Stimulated activated CD4-positive, alpha-beta T cell treated with anti-CD3 and anti-CD28 coated beads, Interleukin-1b, Interleukin-23, amount 100 ng/mL, for 48 hours (primary cell): ENCODE data around the gene SLC39A3.

Source experiments
- DNase-seq: peaks from one replicate; pipeline ENCODE4 v3.0.0-alpha.2; 2020

SLC39A3 gene

DNA sequence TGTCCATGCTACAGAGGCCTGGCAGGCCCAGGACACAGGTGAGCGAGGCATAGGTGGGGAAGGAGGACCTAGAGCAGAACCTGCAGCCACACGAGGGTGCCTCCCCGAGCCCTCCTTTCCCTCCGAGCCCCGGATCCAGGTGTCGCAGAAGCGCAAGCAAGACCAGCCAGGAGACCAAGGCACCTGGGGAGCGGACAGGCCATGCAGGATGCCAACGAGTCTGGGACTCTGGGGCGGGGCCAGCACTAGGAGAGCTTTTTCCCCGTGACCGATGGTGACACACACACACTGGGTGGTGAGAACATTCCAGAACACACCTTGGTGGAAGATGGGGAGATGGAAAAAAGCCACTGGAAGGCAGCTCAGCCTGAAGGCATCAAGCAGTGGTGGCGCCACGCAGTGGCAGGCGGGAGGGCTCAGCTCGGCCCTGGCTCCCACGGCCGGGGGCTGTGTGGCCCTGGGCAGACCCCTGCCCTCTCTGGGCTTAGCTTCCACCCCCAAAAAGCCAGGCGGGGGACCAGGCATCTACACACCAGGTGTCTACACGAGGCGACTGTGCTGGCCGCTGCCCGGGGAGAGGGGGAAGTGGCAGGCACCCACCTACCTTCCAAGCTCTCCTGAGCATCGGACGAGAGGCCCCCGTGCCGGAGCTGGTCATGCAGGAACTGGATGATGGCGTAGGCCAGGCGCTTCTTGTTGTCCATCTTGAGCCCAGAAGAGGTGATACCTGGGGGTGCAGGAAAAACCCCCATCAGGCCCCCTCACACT lies 28.7 kb upstream of the SLC39A3 start:
- DNase-seq = no peak

DNA sequence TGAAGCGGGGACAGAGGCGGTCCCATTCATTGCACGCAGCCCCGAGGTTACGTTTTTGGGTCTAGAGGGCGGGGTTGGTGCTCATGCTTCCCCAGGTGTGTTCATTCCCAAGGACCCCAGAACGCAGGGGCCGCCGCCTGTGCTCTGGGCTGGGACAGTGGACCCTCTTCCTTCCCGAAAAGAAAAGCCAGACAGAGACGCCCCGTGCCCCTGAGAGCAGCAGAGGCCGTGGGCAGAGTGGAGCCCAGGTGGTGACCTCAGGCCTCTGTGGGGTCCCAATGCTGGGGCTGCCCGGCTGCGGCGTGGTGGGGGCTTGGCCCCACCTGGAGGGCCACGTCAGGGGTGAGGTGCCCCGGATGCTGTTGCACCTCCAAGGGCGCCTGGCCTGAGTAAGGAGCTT lies 27.9 kb upstream of the SLC39A3 start:
- no peak for DNase-seq

DNA sequence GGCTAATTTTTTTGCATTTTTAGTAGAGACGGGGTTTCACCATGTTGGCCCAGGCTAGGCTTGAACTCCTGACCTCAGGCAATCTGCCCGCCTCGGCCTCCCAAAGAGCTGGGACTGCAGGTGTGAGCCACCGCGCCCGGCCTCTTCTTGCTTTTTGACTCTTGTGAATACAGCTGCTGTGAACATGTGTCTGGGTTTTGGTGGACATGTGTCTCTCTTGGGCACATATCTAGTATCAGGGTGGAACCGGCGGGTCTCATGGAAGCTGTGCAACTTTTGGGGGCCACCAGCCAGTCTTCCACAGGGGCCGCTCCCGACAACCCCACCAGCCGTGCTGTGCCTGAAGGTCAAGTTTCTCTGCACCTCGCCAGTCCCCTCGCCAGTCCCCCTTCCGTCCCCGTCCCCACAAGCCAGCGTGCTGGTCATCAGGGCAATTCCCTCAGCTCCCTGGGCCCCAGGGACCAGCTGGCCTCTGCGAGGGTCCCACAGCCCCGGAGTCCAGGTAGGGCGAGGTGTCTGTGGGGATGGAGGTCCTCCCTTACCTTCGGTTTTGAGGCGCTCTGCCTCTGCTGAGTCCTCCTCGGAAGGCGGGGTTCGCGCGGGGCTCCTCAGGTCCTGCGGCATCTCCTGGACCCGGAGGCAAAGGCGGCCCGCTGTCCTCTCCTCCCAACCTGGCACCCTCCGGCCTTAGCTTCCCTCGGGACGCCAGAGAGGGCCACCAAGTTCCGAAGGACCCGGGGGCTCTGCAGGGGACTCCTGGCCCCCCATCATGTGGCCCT lies 27.0 kb upstream of the SLC39A3 start:
- no peak for DNase-seq

DNA sequence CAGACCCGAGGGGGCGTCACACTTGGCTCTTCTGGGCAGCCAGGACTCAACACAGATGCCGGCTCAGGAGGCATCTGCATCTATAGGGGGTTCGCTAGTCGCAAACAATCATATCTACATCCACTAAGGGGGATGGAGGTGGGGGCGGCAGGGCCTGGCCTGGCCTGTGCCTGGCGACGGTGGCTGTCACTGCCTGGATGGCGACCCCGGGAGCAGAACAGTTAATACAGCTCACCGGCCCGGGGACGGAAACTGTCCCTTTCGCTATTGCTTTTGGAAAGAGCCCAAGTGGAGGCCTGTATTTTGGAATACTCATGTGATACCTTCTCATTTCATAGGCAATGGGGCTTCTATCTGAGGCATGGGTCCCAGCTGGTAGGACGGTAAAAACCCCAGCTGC lies 25.6 kb upstream of the SLC39A3 start:
- DNase-seq = no peak

DNA sequence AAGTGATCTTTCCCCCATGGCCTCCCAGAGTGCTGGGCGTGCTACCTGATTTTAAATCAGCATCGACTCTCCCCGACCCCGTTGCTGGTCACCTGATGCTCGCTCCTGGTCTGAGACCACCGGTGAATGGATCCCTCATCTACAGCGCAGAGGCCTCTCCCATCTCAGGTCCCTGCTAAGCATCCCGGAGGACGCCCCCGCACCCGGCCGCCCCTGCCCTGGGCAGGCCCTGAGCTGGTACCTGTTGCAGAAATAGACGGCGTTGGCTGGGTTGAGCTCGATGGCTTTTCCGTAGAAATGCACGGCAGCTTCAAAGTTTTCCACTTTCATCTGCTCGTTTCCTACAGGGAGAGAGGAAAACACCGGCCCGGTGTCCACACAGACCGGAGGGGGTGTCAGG lies 25.1 kb upstream of the SLC39A3 start:
- no peak for DNase-seq

DNA sequence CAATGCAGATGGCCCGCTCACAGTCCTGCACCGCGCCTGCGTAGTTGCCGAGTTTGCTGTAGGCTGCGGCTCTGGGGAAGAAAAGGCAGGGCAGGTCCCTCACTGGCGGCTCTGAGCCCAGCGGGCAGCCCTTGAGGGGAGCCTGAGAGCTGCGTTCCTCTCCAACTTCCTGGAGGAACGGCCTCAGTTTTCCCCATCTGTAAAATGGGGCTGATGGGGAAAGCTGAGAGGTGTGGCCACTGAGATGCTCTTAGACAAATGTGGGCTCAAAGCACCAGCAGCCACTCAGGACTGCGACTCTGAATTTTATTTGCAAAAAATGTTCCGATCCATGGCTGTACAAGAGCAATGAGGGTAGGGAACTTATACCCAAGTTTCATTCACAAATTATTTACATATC lies 23.9 kb upstream of the SLC39A3 start:
- no peak for DNase-seq

DNA sequence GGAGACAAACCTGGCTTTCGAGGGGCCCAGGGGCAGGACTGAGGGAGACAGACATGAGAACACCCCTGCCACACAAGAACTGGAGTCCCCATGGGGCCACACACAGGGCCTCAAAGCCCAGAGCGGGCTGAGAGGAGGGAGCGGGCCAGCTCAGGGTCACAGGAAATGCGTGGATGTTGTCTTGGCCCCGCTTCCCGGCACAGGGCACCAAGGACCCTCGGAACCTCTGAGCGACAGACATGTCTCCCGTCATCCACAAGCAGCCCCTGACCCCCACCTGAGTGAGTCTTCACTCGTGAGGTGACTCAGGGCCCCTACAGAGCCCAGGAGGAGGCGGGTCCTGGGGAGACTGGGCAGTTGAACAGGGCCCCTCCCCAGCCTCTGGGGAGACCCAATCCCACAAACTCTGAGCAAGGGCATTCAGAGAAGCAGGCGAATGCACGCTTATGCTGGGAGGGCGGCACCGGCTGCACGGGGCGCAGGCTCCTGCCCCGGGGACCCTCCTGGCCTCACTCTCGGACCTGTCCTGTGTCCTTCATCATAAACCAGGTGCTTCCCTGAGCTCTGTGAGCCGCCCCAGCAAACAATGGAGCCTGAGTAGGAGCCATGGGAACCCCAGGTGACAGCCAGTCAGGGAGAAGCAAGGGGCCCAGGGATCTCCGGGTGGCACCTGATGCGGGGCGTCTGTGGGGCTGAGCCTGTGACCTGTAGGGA lies 23.1 kb upstream of the SLC39A3 start:
- DNase-seq = no peak

DNA sequence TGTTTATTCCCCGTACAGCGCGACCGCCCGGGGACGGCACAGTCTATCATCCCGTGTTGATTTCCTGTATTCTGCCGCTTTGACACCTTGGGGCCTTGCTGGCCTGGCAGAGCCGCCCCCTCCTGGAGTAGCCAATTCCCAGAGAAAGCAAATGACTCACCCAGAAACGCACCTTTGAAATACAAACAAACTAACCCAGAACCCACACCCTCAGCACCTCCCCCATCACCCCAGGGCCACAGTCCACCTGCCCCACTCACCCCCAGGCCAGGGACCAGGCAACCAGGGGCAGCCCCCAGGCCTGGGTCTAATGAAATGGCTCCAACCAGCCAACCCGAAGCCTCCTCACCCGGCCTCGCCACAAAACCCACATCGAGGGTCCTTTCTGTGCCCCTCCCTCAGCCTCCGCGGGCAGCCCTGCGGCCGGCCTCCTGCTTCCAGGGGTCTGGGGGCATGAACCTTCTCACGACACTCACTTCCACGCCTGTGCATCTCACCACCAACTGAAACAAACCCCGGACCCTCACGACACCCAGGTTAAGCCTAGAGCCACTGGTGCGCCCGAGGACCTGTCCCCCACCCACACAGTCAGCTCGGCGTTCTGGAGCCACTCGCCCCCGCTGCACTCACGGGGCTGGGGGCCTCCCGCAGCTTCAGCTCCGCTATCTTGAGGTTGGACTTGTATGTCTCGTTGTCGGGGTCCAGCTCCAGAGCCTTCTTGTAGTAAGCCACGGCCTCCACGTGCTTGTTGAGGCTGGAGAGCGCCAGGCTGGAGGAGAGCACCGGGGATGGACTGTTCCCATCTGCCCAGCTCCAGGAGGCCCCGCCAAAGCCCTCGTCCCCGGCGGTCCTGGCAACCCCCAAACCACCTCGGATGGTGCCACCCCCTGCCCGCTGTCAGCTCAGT lies 22.3 kb upstream of the SLC39A3 start:
- DNase-seq = no peak

DNA sequence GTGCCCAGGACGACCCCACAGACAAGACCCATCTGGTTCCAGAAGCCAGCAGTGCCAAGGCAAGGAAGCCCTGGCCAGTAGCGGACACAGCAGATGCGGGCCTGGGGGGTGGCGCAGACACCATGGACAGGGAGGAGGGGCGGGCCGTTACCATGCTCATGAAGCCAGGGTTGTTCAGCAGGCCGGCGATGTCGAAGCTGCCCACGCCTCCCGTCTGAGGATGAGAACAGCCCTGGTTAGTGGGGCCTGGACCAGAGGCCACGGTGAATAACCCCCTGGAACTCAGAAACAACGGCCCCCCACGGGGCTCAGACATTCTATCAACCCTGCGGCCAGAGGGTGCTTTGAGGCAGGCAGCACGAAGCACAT lies 21.5 kb upstream of the SLC39A3 start:
- DNase-seq = no peak

DNA sequence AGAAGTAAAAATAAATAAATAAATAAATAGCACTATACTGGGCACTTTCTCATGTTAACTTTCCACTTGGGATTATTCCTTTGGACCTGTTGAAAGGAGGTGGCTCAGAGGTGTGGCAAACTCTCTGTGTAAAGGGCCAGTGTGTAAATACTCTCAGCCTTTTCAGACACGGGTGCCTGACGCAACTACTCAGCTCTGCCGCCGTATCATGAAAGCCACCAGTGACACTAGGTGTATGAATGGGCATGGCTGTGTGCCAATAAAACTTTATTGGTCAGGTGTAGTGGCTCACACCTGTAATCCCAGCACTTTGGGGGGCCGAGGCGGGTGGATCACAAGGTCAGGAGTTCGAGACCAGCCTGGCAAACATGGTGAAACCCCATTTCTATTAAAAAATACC lies 20.1 kb upstream of the SLC39A3 start:
- DNase-seq = no peak

DNA sequence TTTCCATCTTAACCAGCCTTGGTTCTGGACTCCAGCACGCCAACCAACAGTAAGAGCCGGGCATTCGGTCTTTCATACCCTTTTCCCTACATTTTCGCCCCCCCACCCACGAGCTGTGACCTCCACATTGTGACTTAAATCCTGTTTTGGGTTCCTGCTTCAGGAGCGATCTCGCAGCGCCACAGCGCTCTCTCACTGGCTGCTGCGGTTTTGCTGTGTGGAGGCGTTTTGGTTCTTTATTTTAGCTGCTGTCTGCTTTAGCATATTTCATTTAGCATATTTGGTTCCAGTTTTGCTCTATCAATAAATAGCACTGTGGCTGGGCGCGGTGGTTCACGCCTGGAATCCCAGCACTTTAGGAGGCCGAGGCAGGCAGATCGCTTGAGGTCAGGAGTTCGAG lies 19.5 kb upstream of the SLC39A3 start:
- no peak for DNase-seq

DNA sequence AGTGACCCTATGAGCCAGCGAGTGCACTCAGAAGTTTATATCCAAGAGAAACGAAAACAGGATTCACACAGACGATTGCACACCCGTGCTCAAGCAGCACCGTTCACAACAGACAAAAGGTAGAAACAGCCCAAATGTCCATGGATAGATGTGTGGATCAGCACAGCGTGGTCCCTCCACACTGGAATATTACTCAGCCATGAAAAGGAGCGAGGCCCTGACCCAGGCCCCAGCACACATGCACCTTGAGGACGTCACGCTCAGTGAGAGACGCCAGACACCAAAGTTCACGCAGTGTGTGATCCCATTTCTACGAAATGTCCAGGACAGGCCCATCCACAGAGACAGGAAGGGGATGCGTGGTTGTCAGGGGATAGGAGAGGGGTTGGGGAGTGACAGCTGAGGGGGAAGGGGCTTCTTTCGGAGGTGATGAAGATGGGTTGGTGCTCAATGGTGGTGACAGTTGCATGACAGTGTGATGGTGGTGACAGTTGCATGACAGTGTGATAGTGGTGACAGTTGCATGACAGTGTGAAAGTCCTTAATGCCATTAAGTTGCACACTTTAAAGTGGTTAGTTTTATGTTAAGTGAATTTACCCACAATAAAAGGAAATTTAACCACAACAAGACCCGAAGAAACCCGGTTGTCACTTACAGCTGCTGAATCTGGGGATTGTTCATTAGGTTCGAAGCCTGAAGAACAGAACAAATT lies 18.9 kb upstream of the SLC39A3 start:
- no peak for DNase-seq

DNA sequence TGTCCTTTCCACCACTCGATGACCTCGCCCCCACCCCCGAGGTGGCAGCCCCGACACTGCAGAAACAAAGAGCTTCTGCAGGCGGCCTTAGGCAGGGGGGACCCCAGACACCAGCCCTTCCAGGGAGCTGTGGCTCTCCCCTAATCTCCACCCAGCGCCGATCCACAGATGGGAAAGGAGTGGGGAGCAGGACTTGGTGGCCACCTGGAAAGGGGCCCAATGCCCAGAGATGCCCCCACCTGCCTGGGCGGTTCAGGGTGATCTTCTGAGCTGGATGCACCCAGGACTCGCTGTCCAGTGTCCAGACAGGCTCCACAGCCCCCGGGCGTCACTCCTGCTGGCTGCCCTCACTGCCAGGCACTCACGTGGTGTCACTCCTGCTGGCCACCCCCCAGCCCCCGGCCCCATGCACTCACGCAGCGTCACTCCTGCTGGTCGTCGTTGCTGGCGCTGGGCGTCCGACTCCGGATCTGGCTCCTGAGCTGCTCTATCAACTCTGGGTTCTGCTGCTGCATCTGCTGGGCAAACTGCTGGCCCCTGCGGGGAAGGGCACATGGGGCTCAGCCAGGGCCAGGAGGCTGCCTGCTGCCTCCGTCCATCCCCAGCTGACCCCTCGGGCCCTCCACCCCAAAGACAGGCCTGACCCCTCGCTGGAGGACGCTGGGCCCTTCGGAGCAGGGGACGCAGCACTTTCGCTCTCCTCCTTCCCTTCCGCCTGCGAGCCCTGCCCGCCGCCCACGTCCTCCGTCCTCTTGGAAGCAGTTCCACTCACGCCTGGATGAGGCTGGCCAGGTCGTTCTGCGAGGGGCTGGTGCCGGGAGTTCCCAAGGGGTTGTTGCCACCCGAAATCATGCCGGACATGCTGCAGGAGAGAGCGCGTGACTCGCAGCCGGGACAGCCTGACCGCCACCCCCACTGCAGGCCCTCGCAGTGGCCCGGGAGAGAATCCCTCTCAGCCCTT lies 17.4 kb upstream of the SLC39A3 start:
- no peak for DNase-seq

DNA sequence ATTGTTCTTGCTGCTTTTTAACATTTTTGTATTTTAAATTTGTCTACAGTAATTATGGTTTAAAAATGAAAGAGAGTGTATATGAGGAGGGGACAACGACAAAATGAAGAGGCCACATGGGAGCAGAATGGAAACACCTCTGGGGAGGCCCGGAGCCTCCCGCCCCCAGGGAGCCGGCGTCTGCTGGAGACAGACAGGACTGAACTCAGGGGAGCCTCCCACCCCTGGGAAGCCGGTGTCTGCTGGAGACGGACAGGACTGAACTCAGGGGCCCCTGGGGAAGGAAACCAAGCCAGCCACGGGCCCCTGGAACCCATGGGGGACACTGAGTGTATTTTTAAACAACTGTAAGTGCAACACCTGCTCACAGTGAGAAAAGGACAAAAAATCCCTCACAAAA lies 16.7 kb upstream of the SLC39A3 start:
- DNase-seq = no peak

DNA sequence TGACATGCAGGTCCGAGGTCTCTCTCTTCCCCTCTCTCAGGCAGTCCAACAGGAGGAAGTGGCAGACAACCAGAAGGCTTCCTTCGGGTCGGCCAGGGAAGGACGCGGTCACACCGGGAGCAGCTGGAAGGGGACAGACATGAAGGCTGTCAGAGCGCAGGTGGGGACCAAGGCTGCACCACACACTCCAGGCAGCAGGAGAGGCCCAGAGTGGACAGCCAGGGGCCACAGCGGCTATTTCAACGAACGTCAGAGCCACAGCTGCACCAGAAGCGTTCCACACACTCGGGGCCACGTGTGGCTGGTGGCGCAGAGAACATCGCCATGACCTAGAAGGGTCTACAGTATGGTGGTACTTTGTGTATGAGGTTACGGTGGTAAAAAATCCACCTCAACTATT lies 16.0 kb upstream of the SLC39A3 start:
- no peak for DNase-seq

DNA sequence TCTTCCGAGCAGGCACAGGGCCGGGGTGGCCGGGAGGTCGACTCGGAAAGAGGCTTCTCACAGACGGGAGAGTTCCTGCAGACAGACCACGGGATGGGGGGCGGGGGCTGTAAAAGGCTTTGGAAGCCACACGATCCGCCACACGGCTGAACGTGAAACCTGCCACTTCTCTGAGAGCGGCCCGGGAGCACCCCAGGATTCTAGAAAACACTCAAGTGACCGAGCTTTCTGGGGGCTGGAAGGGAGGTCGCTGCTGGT lies 15.6 kb upstream of the SLC39A3 start:
- DNase-seq = no peak

DNA sequence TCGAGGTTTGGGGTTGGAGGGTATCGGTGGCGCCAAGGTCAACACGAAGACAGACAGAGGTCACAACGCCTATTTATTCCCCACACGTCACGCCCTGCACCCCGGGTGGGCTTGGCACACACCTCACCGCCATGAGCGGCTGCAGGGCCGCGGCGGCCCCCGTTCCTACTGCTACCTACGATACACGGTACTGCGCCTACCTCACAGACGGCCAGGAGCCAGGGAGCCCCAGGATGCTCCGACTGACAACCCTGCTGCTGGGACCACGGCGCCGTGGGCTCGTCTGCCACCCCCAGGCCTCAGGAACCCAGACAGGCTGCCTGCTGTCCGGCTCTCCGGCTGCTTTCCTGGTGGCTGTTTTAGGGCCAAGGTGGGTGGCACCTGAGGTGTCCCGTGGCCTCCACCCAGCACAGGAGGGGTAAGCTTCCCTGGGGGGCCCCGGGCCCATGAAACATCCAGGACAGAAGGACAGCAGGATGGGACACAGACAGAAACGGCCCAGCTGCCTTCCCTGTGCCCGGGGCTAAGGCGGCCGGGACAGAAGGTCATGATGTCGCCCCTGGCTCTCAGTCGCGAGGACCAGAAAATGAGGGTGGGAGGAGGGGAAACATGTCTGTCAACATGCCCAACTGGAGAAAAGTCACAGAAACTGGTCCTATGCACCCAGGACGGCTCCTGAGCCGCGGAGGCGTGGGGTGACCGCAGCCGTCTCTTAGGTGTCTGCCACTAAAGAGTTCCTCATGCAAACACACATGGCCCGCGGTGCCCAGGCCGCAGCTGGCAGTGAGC lies 15.0 kb upstream of the SLC39A3 start:
- DNase-seq = no peak

DNA sequence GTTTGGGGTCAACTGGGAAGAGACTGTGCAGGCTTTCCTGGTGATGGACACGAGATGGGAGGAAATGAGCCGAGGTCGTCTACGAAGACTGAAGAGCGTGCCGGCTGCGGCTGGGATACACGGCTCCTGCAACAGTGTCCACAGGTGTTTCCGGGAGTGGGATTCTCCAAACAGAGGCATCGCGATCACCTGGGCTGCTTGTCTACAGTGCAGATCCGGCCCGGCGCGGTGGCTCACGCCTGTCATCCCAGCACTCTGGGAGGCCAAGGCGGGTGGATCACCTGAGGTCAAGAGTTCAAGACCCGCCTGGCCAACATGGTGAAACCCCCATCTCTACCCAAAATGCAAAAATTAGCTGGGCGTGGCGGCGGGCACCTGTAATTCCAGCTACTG lies 11.6 kb upstream of the SLC39A3 start:
- no peak for DNase-seq

DNA sequence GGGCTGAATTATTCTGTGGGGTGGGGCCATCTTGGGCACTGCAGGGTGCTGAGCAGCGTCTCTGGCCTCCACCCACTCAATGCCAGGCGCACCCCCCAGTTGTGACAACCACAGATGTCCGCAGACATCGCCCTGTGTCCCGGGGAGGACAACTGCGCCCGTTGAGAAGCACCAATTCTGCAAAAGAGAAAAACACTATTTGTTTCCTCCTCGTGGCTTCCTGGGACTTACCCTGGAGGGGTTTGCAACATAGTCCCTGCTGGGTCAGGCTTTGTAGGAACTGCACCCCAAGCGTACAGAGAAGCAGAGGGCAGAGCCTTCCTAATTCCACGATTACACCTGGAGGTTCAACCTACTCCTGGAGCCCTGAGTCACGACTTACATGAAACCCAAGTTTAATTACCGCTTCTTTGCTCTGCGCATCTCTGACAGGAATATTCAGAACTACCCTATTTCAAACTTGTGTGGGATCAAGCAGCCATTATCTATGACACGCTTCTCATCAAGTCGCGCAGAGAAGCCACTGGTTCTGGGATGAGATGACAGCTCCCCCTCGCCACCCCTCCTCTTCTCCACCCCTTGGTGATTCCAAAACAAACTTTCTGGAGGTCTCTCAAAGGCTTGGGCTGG lies 11.1 kb upstream of the SLC39A3 start:
- DNase-seq = no peak

DNA sequence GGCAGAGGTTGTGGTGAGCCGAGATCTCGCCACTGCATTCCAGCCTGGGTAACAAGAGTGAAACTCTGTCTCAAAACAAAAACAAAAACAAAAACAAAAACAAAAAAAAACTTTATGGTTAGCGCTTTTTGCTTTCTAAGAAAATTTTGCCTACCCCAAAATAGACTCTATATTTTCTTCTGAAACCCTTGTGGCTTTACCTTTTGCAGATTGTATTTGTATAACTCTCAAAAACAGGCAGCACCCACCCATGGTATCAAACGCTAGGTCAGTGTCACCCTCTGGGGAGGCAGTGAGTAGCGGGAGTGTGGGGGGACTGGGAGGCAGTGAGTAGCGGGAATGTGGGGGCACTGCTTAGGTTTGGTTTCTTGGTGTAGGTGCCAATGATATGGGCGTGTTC lies 7.5 kb upstream of the SLC39A3 start:
- DNase-seq = no peak
